EL (cell line): ENCODE results near the gene NYNRIN.

Experiments used
- DNase-seq: peaks from one replicate; pipeline ENCODE4 v3.0.0-alpha.2; 2016

Gene NYNRIN

GRCh38 chr14:24416932-24417619, 18.3 kb downstream of the NYNRIN start:
- DNase-seq, result no peak

GRCh38 chr14:24417832-24418491, 19.2 kb downstream of the NYNRIN start:
- DNase-seq, result no peak

- DNase-seq, result no peak
Observed at GRCh38 chr14:24418492-24418873, 19.7 kb downstream of the NYNRIN start.

- no peak for DNase-seq
Observed at GRCh38 chr14:24422261-24422660, 23.5 kb downstream of the NYNRIN start.

GRCh38 chr14:24422694-24423601, 24.1 kb downstream of the NYNRIN start:
- DNase-seq, result no peak

- peak; percentile 69 for DNase-seq
Observed at GRCh38 chr14:24425704-24426103, 26.9 kb downstream of the NYNRIN start.

- no peak for DNase-seq
Observed at GRCh38 chr14:24426150-24426911, 27.5 kb downstream of the NYNRIN start.

- DNase-seq, result no peak
Observed at GRCh38 chr14:24426912-24427536, 28.2 kb downstream of the NYNRIN start.

GRCh38 chr14:24427537-24428508, 29.0 kb downstream of the NYNRIN start:
- no peak for DNase-seq

- no peak for DNase-seq
Observed at GRCh38 chr14:24428628-24429394, 30.0 kb downstream of the NYNRIN start.

GRCh38 chr14:24429395-24430142, 30.8 kb downstream of the NYNRIN start, which contains the start of the genes CBLN3 and KHNYN:
Gene CBLN3 (minus strand): TSS chr14:24429668. CDS start chr14:24429054, 614 bp downstream.
Gene KHNYN (plus strand): TSS chr14:24429954. CDS start chr14:24430731, 777 bp downstream.
- peak; percentile 95 for DNase-seq

- peak; percentile 86 for DNase-seq
Observed at GRCh38 chr14:24430143-24430681, 31.4 kb downstream of the NYNRIN start.

GRCh38 chr14:24430682-24431568, 32.1 kb downstream of the NYNRIN start:
- DNase-seq, result peak; percentile 69

GRCh38 chr14:24431569-24432258, 32.9 kb downstream of the NYNRIN start:
- peak; percentile 95 for DNase-seq

- DNase-seq, result no peak
Observed at GRCh38 chr14:24432259-24433131, 33.7 kb downstream of the NYNRIN start.

- DNase-seq, result no peak
Observed at GRCh38 chr14:24434036-24434435, 35.2 kb downstream of the NYNRIN start.
